SH-SY5Y (cell line): ENCODE measurements around the gene GNAL.

Source experiments
- GATA2 ChIP-seq: IDR thresholded peaks from 2 replicates; pipeline ENCODE4 v1.6.1; 2011; ENCODE audit warnings: mild to moderate bottlenecking, low read depth, low read length
- GATA3 ChIP-seq: IDR thresholded peaks from 2 replicates; pipeline ENCODE4 v1.6.1; 2011; ENCODE audit warnings: low read depth, mild to moderate bottlenecking, low read length, moderate library complexity

- TF ChIP-seq GATA3 (no peak), GATA2 (no peak)
Observed at GRCh38 chr18:11666831-11667230, 22.2 kb upstream of the GNAL start.
